H9 (cell line): ENCODE results near the gene ZNF408. TPM values are rescaled to one million over a fixed set of nuclear protein-coding genes. Genes with fewer than 3 reads are reported as not detected.

Experiments
- DNase-seq: peaks from one replicate; pipeline ENCODE4 v3.0.0-alpha.2; 2017
- H2AFZ ChIP-seq: one replicate; pipeline ENCODE4 v1.6.1; 2013; ENCODE audit warnings: mild to moderate bottlenecking, low read length, control low read depth, moderate library complexity
- H2AK5ac ChIP-seq: 2 replicates; pipeline ENCODE4 v1.6.1; 2013; ENCODE audit warnings: low read length, control low read depth, mixed read lengths; ENCODE audit not compliant: insufficient read length
- H2BK120ac ChIP-seq: one replicate; pipeline ENCODE4 v1.6.1; 2013; ENCODE audit warnings: low read depth, mild to moderate bottlenecking, low read length, control low read depth, inconsistent platforms; ENCODE audit not compliant: poor library complexity, severe bottlenecking
- H2BK12ac ChIP-seq: 2 replicates; pipeline ENCODE4 v1.6.1; 2013; ENCODE audit warnings: low read length, control low read depth, mixed read lengths, low read depth; ENCODE audit not compliant: insufficient read length
- H2BK15ac ChIP-seq: 2 replicates; pipeline ENCODE4 v1.6.1; 2013; ENCODE audit warnings: low read depth, low read length, control low read depth
- H2BK20ac ChIP-seq: one replicate; pipeline ENCODE4 v1.6.1; 2013; ENCODE audit warnings: low read depth, mild to moderate bottlenecking, low read length, control low read depth, inconsistent platforms; ENCODE audit not compliant: poor library complexity, severe bottlenecking
- H2BK5ac ChIP-seq: 2 replicates; pipeline ENCODE4 v1.6.1; 2013; ENCODE audit warnings: low read length, control low read depth, mixed read lengths; ENCODE audit not compliant: insufficient read length
- H3K14ac ChIP-seq: 2 replicates; pipeline ENCODE4 v1.6.1; 2013; ENCODE audit warnings: low read length, control low read depth; ENCODE audit not compliant: insufficient read depth
- H3K18ac ChIP-seq: 2 replicates; pipeline ENCODE4 v1.6.1; 2013; ENCODE audit warnings: low read depth, mild to moderate bottlenecking, mixed read lengths, low read length, control low read depth; ENCODE audit not compliant: insufficient read length
- H3K23ac ChIP-seq: 2 replicates; pipeline ENCODE4 v1.6.1; 2013; ENCODE audit warnings: low read length, control low read depth, mixed read lengths, low read depth; ENCODE audit not compliant: insufficient read length
- H3K23me2 ChIP-seq: 2 replicates; pipeline ENCODE4 v1.6.1; 2013; ENCODE audit warnings: low read depth, mild to moderate bottlenecking, mixed read lengths, low read length, control low read depth; ENCODE audit not compliant: insufficient read length, poor library complexity, severe bottlenecking
- H3K27ac ChIP-seq: 2 replicates; pipeline ENCODE4 v1.5.1; 2013; ENCODE audit warnings: low read length, control low read depth, mixed read lengths, low read depth; ENCODE audit not compliant: insufficient read length
- H3K27me3 ChIP-seq: 2 replicates; pipeline ENCODE4 v1.6.1; 2013; ENCODE audit warnings: low read length, control low read depth, inconsistent platforms; ENCODE audit not compliant: insufficient read depth
- H3K4ac ChIP-seq: 2 replicates; pipeline ENCODE4 v1.6.1; 2013; ENCODE audit warnings: low read depth, mild to moderate bottlenecking, control low read depth, inconsistent platforms, low read length, moderate library complexity
- H3K4me1 ChIP-seq: 2 replicates; pipeline ENCODE4 v1.6.1; 2013; ENCODE audit warnings: low read length, control low read depth, inconsistent platforms; ENCODE audit not compliant: insufficient read depth
- H3K4me2 ChIP-seq: 2 replicates; pipeline ENCODE4 v1.6.1; 2013; ENCODE audit warnings: low read length, control low read depth, mixed read lengths; ENCODE audit not compliant: insufficient read length, insufficient read depth
- H3K56ac ChIP-seq: 2 replicates; pipeline ENCODE4 v1.6.1; 2013; ENCODE audit warnings: low read depth, mild to moderate bottlenecking, mixed read lengths, low read length, control low read depth; ENCODE audit not compliant: insufficient read length
- H3K79me1 ChIP-seq: 2 replicates; pipeline ENCODE4 v1.6.1; 2013; ENCODE audit warnings: low read depth, mild to moderate bottlenecking, moderate library complexity, low read length, control low read depth, inconsistent platforms; ENCODE audit not compliant: insufficient read depth, poor library complexity, severe bottlenecking
- H3K79me2 ChIP-seq: 2 replicates; pipeline ENCODE4 v1.6.1; 2013; ENCODE audit warnings: low read length, control low read depth, inconsistent platforms; ENCODE audit not compliant: insufficient read depth
- H3K9ac ChIP-seq: 2 replicates; pipeline ENCODE4 v1.6.1; 2013; ENCODE audit warnings: low read length, control low read depth, mixed read lengths; ENCODE audit not compliant: insufficient read length; ENCODE audit errors: extremely low read depth
- H3K9me3 ChIP-seq: one replicate; pipeline ENCODE4 v1.6.1; 2013; ENCODE audit warnings: low read depth, low read length, inconsistent platforms; ENCODE audit not compliant: control insufficient read depth
- H3T11ph ChIP-seq: one replicate; pipeline ENCODE4 v1.6.1; 2013; ENCODE audit warnings: mild to moderate bottlenecking, low read length, control low read depth, inconsistent platforms
- H4K20me1 ChIP-seq: one replicate; pipeline ENCODE4 v1.6.1; 2013; ENCODE audit not compliant: control insufficient read depth, insufficient read length, insufficient read depth
- H4K5ac ChIP-seq: 2 replicates; pipeline ENCODE4 v1.6.1; 2013; ENCODE audit warnings: low read depth, mild to moderate bottlenecking, mixed read lengths, low read length, control low read depth; ENCODE audit not compliant: insufficient read length
- H4K8ac ChIP-seq: replicated peaks from 2 replicates; pipeline ENCODE4 v1.6.1; 2013; ENCODE audit warnings: low read length, control low read depth, mixed read lengths, low read depth; ENCODE audit not compliant: insufficient read length
- H4K91ac ChIP-seq: 2 replicates; pipeline ENCODE4 v1.6.1; 2013; ENCODE audit warnings: low read depth, mild to moderate bottlenecking, moderate library complexity, mixed read lengths, low read length, control low read depth; ENCODE audit not compliant: insufficient read length
- H3K27ac Mint-ChIP-seq, 3 experiments: 2 replicates in 2 of 3; 3 replicates in 1 of 3; pipeline ENCODE4 v1.8.0; 2020 to 2021; ENCODE audit warnings: mixed read lengths in 3 of 3, mild to moderate bottlenecking in 1 of 3, moderate library complexity in 1 of 3
- H3K27me3 Mint-ChIP-seq: 2 replicates; pipeline ENCODE4 v1.8.0; 2021; ENCODE audit warnings: low read depth, mild to moderate bottlenecking, moderate library complexity, mixed read lengths
- H3K36me3 Mint-ChIP-seq, 3 experiments: 2 replicates in 2 of 3; 3 replicates in 1 of 3; pipeline ENCODE4 v1.8.0; 2020 to 2021; ENCODE audit warnings: low read depth in 3 of 3, mixed read lengths in 3 of 3; ENCODE audit not compliant: insufficient read depth in 1 of 3
- H3K4me1 Mint-ChIP-seq, 2 experiments: 2 replicates each; pipeline ENCODE4 v1.8.0; 2020; ENCODE audit warnings: mixed read lengths in 2 of 2
- H3K4me3 Mint-ChIP-seq, 2 experiments: 2 replicates in 1 of 2; 3 replicates in 1 of 2; pipeline ENCODE4 v1.8.0; 2020 to 2021; ENCODE audit warnings: mild to moderate bottlenecking in 2 of 2, mixed read lengths in 2 of 2, moderate library complexity in 1 of 2
- H3K9me3 Mint-ChIP-seq, 2 experiments: 2 replicates in 1 of 2; 3 replicates in 1 of 2; pipeline ENCODE4 v1.8.0; 2020; ENCODE audit warnings: mild to moderate bottlenecking in 2 of 2, mixed read lengths in 2 of 2, moderate library complexity in 1 of 2
- CTCF ChIP-seq: fragments of 200-600 bp; sonication (generic); conservative IDR thresholded peaks from 3 replicates; pipeline ENCODE4 v1.8.0; 2021; ENCODE audit warnings: antibody characterized with exemption, mild to moderate bottlenecking
- WGBS: extraction: QIAGEN DNeasy Blood & Tissue Kit; methylation state at CpG from one replicate; pipeline ENCODE4 v1.1.7; 2013; ENCODE audit warnings: missing lambda C conversion rate, low lambda C conversion rate, mixed read lengths; ENCODE audit not compliant: insufficient read length; ENCODE audit errors: extremely low coverage; 5-methylcytosine and 5-hydroxymethylcytosine counted together
- total RNA-seq: library from RNA; stranded (reverse); gene quantifications from 2 replicates; pipeline ENCODE4 v1.2.1, GENCODE V29; 2021

The ZNF408 gene
- total RNA-seq, 1 experiment from 2014 or later, result 16.6 TPM

DNA sequence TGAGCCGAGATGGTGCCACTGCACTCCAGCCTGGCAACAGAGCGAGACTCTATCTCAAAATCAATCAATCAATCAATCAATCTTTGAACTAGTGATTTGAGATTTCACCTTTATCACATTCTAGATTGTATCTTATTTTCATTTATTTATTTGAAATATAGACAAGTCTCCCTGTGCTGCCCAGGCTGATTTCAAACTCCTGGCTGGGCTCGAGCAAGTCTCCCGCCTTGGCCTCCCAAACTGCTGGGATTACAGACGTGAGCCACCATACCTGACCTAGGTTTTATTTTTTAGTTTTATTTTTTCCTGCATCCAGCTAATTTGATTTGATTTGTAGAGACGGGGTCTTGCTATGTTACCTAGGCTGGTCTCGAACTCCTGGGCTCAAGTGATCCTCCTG is 35.3 kb downstream of the ZNF408 start:
- WGBS, result no CpG with 5 or more reads among the region's 7 CpGs
- Histone ChIP-seq H3K27me3 (no peaks in the 10 kb centered on the region), H2AK5ac (no peak overlapping the region), H3K23ac (no peak overlapping the region), H3K18ac (no peak overlapping the region), H3K4me2 (no peak overlapping the region), H2BK20ac (no peak overlapping the region), H4K20me1 (no peaks in the 10 kb centered on the region), H3K9me3 (no peaks in the 10 kb centered on the region), H4K5ac (no peak overlapping the region), H3K14ac (no peak overlapping the region), H2AFZ (no peak overlapping the region), H4K91ac (no peak overlapping the region), H3K27ac (no peak overlapping the region), H3K79me2 (no peaks in the 10 kb centered on the region), H3K79me1 (no peaks in the 10 kb centered on the region), H4K8ac (no peak overlapping the region), H3K23me2 (no peaks in the 10 kb centered on the region), H3K4me1 (no peaks in the 10 kb centered on the region), H2BK5ac (no peak overlapping the region), H3T11ph (no peak overlapping the region), H3K4ac (no peak overlapping the region), H3K9ac (no peak overlapping the region), H2BK12ac (no peak overlapping the region), H3K56ac (no peak overlapping the region), H2BK15ac (no peak overlapping the region), H2BK120ac (no peak overlapping the region)
- H3K36me3 Mint-ChIP-seq, result peaks cover 2 to 7% (median 4%) of the 10 kb centered on the region in 3 experiments; a peak in 5 of 7 replicates
- H3K27me3 Mint-ChIP-seq, result no peaks in the 10 kb centered on the region; the same call in 1 of the 2 replicates
- H3K9me3 Mint-ChIP-seq, result no peaks in the 10 kb centered on the region; a peak in 1 of 5 replicates
- no peak overlapping the region for H3K27ac Mint-ChIP-seq
- no peak for DNase-seq
- no peak overlapping the region for H3K4me3 Mint-ChIP-seq
- no peak for TF ChIP-seq CTCF
- H3K4me1 Mint-ChIP-seq, result peaks cover 6 to 8% of the 10 kb centered on the region in 2 experiments
